ENCODE measurements around the gene CCDC68.

DNA sequence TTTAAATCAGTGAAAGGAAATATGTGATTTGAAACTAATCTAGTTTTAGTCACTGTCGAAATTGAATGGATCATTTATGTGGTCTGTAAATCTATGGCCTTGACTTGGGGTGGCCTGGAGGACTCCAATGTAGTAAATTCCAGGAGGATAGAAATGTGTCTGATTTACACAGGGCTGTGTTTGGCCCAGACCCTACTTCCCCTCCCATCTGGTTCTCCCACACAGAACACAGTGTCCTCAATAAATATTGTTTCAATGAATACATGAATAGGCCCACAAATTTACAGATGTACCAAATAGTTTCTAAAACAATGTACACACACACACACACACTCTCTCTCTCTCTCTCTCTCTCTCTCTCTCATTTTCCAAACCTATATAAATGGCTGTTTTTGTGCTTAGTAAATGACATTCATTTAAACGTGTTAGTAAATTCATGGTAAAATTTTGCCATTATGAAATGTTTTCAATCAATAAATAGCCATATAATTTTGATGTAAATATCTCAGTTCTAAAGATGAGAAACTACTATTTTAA is 1.9 kb downstream of the CCDC68 start:
- TF ChIP-seq, protein P1, sequence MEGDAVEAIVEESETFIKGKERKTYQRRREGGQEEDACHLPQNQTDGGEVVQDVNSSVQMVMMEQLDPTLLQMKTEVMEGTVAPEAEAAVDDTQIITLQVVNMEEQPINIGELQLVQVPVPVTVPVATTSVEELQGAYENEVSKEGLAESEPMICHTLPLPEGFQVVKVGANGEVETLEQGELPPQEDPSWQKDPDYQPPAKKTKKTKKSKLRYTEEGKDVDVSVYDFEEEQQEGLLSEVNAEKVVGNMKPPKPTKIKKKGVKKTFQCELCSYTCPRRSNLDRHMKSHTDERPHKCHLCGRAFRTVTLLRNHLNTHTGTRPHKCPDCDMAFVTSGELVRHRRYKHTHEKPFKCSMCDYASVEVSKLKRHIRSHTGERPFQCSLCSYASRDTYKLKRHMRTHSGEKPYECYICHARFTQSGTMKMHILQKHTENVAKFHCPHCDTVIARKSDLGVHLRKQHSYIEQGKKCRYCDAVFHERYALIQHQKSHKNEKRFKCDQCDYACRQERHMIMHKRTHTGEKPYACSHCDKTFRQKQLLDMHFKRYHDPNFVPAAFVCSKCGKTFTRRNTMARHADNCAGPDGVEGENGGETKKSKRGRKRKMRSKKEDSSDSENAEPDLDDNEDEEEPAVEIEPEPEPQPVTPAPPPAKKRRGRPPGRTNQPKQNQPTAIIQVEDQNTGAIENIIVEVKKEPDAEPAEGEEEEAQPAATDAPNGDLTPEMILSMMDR (IDR thresholded peaks at IDR 0.05) = no peak
- TF ChIP-seq POLR2A (IDR thresholded peaks at IDR 0.05) = no peak

All from Peyer's patch (tissue), 4 donors.